GM11168 (cell line): ENCODE measurements around the gene FNDC11.

Source experiments
- in situ Hi-C: fragments of 300-500 bp; cut with MboI; formaldehyde crosslinking; loops from one replicate; pipeline ENCODE4 v1.12.0; 2022; ENCODE audit warnings: low sequenced_read_pairs; ENCODE audit not compliant: unreplicated experiment

The FNDC11 gene

GRCh38 chr20:63522981-63523611, 30.9 kb upstream of the FNDC11 start:
- in situ Hi-C loops = no loop called here

- in situ Hi-C loops = no loop called here
Observed at GRCh38 chr20:63525185-63525584, 28.8 kb upstream of the FNDC11 start.

GRCh38 chr20:63525971-63526370, 28.0 kb upstream of the FNDC11 start:
- in situ Hi-C loops = no loop called here

GRCh38 chr20:63527184-63527583, 26.8 kb upstream of the FNDC11 start:
- in situ Hi-C loops = no loop called here

- in situ Hi-C loops = no loop called here
Observed at GRCh38 chr20:63529180-63529860, 24.6 kb upstream of the FNDC11 start.

GRCh38 chr20:63529861-63530787, 23.8 kb upstream of the FNDC11 start:
- in situ Hi-C loops = no loop called here

- in situ Hi-C loops = no loop called here
Observed at GRCh38 chr20:63530788-63531160, 23.2 kb upstream of the FNDC11 start.

- in situ Hi-C loops = no loop called here
Observed at GRCh38 chr20:63531686-63532448, 22.1 kb upstream of the FNDC11 start.

GRCh38 chr20:63532449-63532971, 21.4 kb upstream of the FNDC11 start:
- in situ Hi-C loops = no loop called here

GRCh38 chr20:63533388-63533787, 20.6 kb upstream of the FNDC11 start:
- in situ Hi-C loops = no loop called here

- in situ Hi-C loops = no loop called here
Observed at GRCh38 chr20:63533871-63534393, 20.0 kb upstream of the FNDC11 start.

- in situ Hi-C loops = no loop called here
Observed at GRCh38 chr20:63534427-63534830, 19.5 kb upstream of the FNDC11 start.

- in situ Hi-C loops = no loop called here
Observed at GRCh38 chr20:63534831-63535651, 18.9 kb upstream of the FNDC11 start.

- in situ Hi-C loops = no loop called here
Observed at GRCh38 chr20:63536241-63536977, 17.6 kb upstream of the FNDC11 start.

GRCh38 chr20:63536997-63537524, 16.9 kb upstream of the FNDC11 start, which contains the start of gene PTK6:
PTK6 (minus strand) TSS chr20:63537376; CDS start chr20:63537314, 62 bp downstream.
- in situ Hi-C loops = no loop called here

- in situ Hi-C loops = no loop called here
Observed at GRCh38 chr20:63537525-63538203, 16.3 kb upstream of the FNDC11 start.
